HL-60/S4 treated with retinoic acid at 250 ng/mL for 4 days and 3 days (cell line): ENCODE measurements around the gene KCNG3.

ENCODE experiments used
- in situ Hi-C: fragments of 300-500 bp; cut with MboI; formaldehyde crosslinking; loops from 2 replicates; pipeline ENCODE4 v1.7.0; 2022; ENCODE audit warnings: low sequenced_read_pairs

The KCNG3 gene, protein sequence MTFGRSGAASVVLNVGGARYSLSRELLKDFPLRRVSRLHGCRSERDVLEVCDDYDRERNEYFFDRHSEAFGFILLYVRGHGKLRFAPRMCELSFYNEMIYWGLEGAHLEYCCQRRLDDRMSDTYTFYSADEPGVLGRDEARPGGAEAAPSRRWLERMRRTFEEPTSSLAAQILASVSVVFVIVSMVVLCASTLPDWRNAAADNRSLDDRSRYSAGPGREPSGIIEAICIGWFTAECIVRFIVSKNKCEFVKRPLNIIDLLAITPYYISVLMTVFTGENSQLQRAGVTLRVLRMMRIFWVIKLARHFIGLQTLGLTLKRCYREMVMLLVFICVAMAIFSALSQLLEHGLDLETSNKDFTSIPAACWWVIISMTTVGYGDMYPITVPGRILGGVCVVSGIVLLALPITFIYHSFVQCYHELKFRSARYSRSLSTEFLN

DNA sequence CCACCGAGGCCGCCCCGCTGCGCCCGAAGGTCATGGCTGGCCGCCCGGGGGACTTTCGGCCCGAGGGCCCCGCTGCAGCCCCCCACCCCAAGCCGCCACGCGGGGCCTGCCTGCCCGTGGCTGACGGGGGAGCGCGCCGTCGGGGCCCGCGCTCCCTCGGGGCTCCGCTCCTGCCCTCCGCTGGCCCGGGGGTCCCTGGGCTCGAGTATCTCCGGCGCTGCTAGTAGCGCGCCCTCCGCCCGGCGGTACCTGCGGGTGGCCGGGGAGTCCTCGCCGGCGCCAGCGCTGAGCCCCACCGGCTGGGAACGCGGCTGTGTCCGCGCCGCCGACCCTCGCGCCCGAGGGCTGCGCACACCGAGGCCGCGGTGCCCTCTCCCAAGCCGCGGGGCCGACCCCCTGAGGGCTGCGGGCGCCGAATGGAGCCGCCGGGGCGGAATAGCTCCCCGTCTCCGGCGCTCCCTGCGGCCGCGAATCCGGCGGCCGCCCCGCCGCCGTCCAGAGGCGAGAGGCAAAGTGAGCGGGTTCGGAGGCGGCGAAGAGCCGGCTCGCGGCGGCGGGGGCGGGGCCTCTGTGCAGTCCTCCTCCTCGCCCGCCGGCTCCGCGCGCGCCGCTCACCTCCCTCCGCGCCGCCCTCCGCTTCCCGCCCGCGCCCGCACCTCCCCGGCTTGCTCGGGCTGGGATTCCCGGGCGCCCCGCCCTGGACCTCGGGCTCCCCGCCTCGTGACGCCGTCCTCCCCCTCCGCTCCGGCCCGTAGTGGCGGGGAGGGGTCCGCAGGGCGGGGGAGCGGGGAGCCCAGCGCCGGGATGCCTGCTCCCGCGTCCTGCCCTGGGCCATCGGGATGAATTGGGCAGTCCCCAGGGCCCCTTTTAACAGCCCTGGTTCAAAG is at the start of gene KCNG3:
Gene KCNG3, minus strand, starts transcription at position 515 of the 887 bp plus-strand sequence. Its CDS starts 481 bp downstream, at position 34.
- in situ Hi-C loops: no loop called here

DNA sequence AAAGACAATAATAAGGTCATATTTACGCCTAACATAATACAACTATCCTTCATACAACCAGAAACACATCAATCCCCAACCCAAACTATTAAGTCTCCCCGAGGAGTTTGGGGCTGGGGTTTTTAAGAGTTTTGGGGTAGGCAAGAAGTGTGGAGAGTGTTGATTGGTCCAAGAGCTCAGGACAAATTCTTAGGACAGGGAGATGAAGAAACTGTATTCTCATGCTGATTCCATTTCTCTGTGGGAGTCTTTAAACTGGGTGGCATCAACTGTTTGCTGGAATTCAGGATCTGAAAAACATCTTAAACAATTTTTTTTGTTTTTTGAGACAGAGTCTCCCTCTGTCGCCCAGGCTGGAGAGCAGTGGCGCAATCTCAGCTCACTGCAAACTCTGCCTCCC is 49.1 kb upstream of the KCNG3 start:
- in situ Hi-C loops: no loop called here

DNA sequence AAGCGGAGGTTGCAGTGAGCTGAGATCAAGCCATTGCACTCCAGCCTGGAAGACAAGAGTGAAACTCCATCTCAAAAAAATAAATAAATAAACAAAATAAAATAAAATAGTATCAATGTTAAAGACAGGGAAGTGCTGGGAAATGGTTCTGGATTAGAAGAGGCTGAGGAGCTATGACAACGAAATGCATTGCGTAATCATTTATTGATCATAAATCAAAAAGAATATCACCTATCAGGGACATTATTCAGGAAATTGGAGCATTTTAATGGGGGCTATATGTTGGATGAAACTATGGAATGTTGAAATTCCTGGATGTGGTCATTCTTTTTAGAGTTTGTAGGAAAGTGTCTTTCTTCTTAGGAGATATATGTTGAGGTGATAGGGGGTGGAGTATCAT is 43.7 kb upstream of the KCNG3 start:
- in situ Hi-C loops: no loop called here

DNA sequence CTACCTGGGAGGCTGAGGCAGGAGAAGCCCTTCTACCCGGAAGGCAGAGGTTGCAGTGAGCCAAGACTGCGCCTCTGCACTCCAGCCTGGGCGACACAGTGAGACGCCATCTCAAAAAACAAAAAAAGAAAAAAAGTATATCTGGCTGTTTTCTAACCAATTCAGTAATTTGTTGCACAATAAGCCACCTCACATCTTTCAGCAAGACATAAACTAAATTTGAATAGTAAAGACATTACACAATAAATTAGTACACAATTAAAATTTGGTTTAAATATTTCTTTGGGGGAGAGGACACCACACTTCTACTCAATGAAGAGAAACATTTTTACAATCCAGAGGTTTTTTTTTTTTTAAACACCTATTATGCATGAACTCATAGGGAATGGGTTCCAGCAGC is 38.6 kb upstream of the KCNG3 start:
- in situ Hi-C loops: no loop called here

DNA sequence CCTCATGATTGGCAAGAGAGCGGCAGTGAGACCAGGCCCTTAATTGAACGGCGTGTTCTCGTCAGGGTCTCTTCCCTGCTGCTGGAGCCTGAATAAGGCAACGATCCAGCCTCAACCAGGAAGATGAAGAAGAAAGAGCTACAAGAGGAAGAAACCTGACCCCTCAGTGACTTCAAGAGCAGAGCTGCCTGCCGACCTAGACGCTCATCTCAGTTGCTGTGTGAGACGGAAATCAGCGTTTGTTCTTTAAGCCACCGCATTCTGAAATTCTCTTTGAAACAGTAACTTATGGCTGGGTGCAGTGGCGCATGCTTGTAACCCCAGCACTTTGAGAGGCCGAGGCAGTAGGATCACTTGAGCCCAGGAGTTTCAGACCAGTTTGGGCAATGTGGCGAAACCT is 29.6 kb upstream of the KCNG3 start:
- in situ Hi-C loops: loop anchor here (25.0 kb wide), 1 partner anchor 264 kb away; the partner anchor contains the start of gene HAAO

DNA sequence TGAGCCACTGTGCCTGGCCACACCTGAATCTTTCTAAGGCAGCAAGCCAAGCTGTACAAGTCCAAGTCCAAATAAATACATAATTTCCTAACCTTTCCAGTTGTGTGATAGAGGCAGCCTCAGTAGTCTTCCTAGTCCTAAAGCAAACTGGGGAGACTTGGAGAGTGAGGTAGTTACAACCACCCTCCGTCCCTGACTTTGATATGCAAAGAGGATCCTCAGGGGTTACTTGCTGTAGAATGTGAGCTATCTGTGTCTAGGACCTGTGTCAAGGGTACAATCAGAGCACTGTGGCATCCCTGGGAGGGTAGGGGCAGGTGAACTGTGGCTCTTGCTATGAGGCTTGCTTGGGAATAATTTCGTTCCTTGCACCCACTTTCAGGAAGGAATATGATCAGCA is 28.3 kb upstream of the KCNG3 start:
- in situ Hi-C loops: loop anchor here (25.0 kb wide), 1 partner anchor 265 kb away; the partner anchor contains the start of gene HAAO

DNA sequence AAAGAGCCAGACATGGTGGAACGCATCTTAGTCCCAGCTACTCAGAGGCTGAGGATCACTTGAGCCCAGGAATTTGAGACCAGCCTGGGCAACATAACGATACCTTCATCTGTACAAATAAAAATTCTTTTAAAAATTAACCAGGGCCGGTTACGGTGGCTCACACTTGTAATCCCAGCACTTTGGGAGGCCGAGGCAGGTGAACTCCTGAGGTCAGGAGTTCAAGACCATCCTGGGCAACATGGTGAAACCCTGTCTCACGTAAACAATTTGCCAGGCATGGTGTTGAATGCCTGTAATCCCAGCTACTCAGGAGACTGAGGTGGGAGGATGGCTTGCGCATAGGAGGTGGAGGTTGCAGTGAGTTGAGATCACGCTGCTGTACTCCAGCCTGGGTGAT is 25.8 kb upstream of the KCNG3 start:
- in situ Hi-C loops: loop anchor here (25.0 kb wide), 1 partner anchor 268 kb away; the partner anchor contains the start of gene HAAO

DNA sequence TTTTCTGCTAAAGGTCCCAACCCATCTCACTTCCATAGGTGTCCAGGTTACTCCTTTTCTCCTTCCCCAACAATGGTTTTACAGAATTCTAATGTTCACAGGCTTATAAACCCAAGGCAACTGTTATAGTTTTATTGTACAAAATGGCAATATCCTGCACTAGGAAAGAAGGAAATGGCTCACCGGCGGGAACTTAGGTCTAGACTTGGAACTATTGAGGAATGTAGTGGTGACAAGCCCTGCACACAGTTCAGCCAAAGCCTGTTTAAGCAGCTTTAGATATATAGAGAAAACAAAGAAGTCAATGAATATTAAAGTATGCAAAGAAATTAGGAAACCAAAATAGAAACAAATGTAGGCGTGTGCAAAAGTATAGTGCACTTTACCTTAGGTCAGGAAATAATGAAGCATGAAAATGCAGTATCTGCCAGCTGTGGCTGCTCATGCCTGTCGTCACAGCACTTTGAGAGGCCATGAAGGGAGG is 22.7 kb upstream of the KCNG3 start:
- in situ Hi-C loops: loop anchor here (25.0 kb wide), 1 partner anchor 271 kb away; the partner anchor contains the start of gene HAAO

DNA sequence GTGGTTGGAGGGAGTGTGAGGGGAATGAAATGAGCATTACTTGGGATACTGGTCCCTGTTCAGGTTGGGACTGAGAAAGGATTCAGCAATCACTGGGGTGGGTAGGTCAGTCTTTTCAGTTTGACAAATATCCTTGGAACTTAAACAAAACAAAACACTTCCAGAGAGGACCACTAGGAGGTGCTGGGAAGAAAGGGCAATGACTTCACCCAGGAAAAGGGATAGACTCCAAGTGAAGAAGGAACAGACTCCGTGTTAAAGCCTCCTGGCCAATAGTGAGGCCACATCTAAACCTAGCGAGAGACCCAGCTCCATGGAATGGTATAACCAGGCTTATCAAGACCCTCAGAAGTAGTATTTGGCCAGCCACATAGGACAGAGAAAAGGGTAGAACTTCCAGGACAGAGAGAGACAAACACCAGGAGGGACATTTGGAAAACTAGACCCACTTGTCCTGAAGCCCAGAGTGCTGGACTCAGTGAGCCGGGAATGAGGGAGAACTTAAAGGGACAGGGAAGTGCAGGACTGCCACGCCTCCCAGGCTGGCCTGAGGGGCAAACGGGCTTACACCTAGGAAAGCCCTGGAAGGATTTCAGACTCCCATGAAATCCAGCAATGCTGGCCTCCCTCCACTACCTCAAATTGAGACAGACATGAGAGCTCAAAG is 19.6 kb upstream of the KCNG3 start:
- in situ Hi-C loops: loop anchor here (25.0 kb wide), 1 partner anchor 274 kb away; the partner anchor contains the start of gene HAAO

DNA sequence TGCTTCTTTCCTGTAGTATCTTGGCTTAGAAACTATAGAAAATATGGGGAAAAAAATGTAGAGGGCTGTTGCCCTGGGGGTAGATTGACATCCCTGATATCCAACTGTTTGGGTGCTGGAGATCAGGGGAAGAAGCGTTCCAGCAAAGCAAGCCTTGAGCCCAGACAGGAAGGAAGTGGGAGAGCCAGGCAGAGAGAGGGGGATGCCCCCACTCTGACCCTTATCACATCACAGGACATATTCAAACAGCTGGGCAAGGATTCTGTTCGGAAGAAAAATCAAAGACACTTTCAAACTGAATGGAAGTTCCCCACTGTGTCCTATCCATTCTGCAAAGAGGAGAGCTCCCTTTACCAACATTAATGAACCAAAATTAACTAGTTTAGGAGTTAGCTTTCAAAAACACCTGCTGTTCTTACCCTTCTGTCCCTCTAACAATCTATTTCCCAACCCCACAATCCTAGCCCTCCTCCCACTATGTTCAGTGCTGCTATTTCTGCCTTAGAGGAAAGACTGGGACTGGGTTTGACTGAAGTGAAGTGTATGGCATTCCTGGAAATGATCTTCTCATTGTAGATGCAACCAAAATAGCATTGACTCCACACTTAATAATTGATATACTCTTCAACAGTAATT is 16.9 kb upstream of the KCNG3 start:
- in situ Hi-C loops: loop anchor here (25.0 kb wide), 1 partner anchor 277 kb away; the partner anchor contains the start of gene HAAO

DNA sequence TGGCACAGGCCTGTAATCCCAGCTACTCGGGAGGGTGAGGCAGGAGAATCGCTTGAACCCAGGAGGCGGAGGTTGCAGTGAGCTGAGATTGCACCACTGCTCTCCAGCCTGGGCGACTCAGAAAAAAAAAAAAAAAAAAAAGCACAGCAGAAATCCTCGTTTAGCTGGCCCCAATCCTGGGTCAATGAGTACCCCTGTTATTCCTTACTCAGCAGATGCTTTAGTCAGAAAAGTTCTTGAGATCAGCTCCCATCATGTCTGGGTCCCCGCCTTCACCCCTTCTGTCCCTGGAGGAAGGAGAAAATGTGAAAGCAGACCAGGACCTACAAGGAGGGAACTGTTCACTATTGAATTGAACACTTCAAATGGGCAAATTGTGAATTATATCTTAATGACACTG is 16.4 kb upstream of the KCNG3 start:
- in situ Hi-C loops: loop anchor here (25.0 kb wide), 1 partner anchor 277 kb away; the partner anchor contains the start of gene HAAO

DNA sequence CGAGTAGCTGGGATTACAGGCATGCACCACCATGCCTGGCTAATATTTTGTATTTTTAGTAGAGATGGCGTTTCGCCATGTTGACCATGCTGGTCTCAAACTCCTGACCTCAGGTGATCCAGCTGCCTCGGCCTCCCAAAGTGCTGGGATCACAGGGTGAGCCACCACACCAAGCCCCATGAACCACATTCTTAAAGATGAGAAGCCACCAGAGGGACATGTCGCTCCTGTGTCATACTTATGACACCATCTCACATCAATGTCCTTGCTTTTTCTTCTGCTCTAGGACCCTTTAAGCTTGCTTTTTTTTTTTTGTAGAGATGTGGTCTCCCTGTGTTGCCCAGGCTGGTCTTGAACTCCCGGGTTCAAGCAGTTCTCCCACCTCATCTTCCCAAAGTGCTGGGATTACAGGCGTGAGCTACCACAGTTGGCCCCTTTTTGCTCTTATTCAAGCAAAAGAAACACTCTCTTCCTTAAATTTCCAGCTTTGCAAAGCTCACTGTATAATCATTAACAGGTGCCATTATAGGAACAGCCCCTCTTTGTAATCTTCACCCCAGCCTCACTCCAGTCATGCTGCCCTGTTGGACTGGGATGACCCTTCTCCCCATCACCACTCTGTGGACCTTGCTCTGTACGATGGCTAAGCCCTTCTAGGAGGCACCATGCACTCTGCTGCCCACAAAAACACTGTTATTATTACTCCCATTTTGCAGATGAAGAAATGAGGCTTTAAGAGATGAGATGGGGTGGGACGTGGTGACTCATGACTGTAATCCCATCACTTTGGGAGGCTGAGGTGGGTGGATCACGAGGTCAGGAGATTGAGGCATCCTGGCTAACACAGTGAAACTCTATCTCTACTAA is 10.8 kb upstream of the KCNG3 start:
- in situ Hi-C loops: loop anchor here (25.0 kb wide), 1 partner anchor 283 kb away; the partner anchor contains the start of gene HAAO

DNA sequence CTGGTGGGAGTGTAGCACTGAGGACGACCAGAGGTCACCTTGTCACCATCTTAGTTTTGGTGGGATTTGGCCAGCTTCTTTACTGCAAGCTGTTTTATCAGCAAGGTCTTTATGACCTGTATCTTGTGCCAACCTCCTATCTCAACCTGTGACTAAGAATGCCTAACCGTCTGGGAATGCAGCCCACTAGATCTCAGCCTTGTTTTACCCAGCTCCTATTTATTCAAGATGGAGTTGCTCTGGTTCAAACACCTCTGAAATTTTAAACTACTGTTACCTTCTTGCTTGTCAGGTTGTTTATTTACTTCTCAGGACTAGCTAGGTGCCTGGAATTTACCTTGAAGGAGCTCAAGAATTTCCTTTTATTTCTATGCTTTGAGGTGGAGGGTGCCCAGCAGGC is 9.5 kb upstream of the KCNG3 start:
- in situ Hi-C loops: loop anchor here (25.0 kb wide), 1 partner anchor 284 kb away; the partner anchor contains the start of gene HAAO

DNA sequence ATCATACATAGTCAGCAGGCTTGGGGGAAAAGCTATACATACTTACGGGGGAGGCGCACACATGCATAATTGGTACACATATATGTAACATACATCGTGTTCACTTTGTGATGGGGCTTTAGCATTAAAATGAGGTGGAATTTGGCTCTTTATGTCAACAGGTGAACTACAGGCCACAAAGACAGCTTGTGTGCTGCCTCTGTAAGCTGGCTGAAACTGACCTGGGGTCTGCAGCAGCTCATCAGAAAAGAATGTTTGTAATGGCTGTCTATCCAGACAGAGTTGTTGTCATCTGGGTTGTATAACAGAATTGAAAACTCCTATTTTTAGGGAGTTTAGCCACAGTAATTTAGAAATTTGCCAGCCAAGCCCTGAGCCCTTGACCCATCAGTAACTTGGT is 4.7 kb upstream of the KCNG3 start:
- in situ Hi-C loops: no loop called here

DNA sequence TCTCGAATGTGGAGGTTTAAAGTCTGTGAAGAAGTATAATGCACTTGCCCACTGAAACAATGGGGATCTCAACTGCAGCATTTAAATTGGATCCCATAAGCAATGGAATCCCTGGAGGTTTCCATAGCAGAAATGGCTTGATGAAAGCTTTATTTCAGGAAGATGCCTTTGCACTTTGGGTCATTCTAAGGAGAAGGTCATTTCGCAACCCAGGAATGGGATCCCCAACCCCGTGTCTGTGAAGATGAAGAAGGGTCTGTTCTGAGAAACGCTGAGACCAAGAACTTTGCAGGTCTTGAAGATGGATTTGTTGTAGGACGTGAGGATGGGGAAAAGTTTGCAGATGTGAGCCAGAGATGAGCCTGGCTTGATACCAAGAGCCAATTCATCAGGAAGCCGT is 1.8 kb upstream of the KCNG3 start:
- in situ Hi-C loops: no loop called here

DNA sequence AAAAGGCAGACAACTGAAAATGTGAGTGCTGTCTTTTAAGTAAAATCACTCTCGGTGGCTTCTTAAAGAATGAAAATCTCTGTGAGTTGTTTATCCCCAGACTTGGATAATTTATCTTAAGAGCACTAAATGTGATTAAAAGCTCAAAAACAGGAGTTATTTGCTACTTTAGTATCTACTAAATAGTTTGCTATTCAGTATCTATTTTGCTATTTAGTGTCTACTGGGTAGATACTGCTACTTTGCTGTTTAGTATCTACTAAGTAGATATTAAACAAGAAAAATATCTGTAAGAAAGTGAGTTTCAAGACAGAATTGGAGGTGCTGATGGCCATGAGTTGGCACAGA is 1.4 kb upstream of the KCNG3 start:
- in situ Hi-C loops: no loop called here

DNA sequence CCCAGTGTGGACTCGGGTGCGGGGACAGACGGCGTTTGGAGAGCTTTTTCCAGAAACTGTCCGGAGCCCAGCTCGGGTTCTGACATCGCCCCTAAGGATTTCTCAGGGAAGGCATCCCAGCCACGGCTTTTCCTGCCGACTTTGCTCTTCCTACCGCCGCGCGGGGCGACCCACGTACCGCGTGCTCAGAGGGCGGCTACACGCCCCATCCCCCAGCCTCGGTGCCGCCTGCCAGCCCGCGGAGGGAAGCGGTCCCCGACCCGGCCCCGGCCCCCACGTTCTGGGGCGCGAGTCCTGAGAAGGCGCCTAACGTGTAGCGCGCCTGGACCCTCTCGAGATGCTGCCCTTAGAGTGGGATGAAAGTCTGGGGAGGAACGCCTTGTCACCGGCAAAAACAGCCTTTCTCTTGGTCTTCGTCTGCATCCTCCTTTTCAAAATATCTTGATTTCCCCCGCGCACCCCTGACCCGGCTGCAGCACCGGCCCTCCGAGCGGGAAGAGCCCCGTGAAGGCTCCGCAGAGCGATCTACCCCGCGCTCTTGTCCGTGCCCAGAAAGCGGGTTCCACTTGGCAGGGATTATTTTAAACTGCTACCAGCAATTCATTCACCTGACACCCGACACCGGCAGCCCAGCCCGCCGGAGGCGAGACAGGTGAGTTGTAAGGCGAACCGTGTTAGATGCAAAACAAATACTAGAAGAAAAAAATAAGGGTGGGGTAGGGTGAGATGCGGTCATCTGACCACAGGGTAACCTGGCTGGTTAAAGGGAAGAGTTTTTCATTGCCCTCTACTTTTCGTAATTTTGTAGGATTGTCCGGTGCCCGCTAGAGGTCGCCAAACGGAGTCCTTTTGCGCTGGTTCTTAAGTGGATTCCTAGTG is 812 bp upstream of the KCNG3 start:
- in situ Hi-C loops: no loop called here
